Measurements from ENCODE around the gene NEDD8. TPM values are rescaled to one million over a fixed set of nuclear protein-coding genes. Genes with fewer than 3 reads are reported as not detected.

NEDD8 gene
- total RNA-seq, 1 donor from 2014 or later, result 169 TPM

- Mint-ChIP-seq H3K27ac (ENCODE audit: unreplicated experiment) (no peak overlapping the region), H3K9me3 (ENCODE audit: unreplicated experiment) (peaks cover 1% of the 10 kb centered on the region), H3K27me3 (ENCODE audit: unreplicated experiment) (peaks cover 7% of the 10 kb centered on the region), H3K4me1 (ENCODE audit: low read depth, unreplicated experiment) (no peaks in the 10 kb centered on the region), H3K36me3 (ENCODE audit: unreplicated experiment) (no peaks in the 10 kb centered on the region), H3K4me3 (ENCODE audit: unreplicated experiment) (no peak overlapping the region)
- TF ChIP-seq, protein P1, sequence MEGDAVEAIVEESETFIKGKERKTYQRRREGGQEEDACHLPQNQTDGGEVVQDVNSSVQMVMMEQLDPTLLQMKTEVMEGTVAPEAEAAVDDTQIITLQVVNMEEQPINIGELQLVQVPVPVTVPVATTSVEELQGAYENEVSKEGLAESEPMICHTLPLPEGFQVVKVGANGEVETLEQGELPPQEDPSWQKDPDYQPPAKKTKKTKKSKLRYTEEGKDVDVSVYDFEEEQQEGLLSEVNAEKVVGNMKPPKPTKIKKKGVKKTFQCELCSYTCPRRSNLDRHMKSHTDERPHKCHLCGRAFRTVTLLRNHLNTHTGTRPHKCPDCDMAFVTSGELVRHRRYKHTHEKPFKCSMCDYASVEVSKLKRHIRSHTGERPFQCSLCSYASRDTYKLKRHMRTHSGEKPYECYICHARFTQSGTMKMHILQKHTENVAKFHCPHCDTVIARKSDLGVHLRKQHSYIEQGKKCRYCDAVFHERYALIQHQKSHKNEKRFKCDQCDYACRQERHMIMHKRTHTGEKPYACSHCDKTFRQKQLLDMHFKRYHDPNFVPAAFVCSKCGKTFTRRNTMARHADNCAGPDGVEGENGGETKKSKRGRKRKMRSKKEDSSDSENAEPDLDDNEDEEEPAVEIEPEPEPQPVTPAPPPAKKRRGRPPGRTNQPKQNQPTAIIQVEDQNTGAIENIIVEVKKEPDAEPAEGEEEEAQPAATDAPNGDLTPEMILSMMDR (IDR thresholded peaks at IDR 0.05; ENCODE audit: partially characterized antibody, unreplicated experiment), result no peak
- DNase-seq, result no peak
These were observed 32.1 kb upstream of the NEDD8 start for GRCh38 chr14:24264298-24264697.

DNA sequence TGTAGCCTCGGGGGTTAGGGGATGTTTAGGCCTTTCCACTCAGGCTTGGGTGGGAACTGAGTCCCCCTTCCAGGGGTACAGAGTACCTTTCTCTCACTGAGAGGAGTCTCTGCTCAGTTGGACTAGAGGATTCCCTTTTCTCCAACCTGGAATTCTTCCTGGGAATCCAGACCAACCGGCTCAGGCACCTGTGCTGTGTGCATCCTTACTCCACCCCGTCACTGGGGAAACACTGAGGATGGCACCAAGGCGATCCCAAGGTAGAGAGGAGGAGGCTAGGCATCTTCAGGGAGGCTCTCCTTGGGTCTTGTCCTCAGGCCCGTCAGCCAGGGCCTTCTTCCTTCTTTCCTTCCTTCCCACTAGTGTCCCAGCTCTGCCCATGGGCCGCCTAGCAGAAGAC, 31.7 kb upstream of the NEDD8 start:
- peaks cover 7% of the 10 kb centered on the region for H3K27me3 Mint-ChIP-seq (ENCODE audit: unreplicated experiment)
- TF ChIP-seq, protein P1 (IDR thresholded peaks at IDR 0.05; ENCODE audit: partially characterized antibody, unreplicated experiment), result no peak
- no peaks in the 10 kb centered on the region for H3K36me3 Mint-ChIP-seq (ENCODE audit: unreplicated experiment)
- no peak for DNase-seq
- H3K27ac Mint-ChIP-seq (ENCODE audit: unreplicated experiment), result no peak overlapping the region
- H3K4me3 Mint-ChIP-seq (ENCODE audit: unreplicated experiment), result no peak overlapping the region
- H3K4me1 Mint-ChIP-seq (ENCODE audit: low read depth, unreplicated experiment), result no peaks in the 10 kb centered on the region
- H3K9me3 Mint-ChIP-seq (ENCODE audit: unreplicated experiment), result peaks cover 1% of the 10 kb centered on the region

DNA sequence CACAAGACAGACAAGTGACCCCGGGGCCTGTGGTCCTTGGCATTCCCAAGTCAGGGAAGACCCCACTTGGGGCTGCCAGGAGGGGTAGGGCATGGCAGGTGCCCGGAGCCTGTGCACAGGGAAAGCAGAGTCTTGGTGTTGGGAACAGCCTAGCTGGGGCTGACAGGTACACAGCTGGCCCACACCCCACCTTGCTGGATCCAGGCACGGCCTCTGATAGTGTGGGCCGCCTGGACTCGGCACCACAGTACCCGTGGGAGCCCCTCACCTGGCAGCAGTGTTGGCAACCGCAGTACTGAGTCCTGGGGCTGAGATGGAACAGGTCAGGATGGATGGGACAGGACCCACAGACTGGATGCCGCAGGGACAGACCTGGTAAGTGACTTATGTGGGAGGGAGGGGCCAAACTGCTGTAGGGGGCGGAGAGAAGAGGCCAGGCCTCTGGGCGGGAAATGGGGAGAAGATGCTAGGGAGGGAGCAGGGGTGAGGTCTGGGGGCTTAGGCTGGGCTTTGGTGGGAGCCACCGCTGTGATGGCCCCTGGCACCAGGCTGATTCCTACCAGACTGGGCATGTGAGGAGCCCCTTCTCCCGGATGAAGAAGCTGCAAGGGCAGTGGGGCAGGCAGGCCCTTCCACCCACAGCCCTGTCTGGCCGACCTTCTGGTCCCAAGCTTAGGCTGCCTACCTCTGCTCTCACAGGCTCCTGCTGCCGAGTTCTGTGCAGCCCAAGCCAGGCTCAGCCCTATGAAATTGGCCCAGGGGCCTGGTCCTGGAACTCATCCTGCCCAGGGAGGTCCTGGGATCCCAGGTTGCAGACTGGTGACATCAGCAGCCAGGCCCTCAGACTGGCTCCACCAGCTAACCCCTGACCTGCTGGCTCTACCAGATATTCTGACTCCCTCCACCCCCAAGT, 30.9 kb upstream of the NEDD8 start, which contains the start of gene TGM1:
Gene TGM1 (minus strand): TSS at position 357 of the 913 bp plus-strand sequence. CDS start 825 bp downstream, outside the sequence.
- H3K4me3 Mint-ChIP-seq (ENCODE audit: unreplicated experiment), result no peak within 1 kb of the TSS
- peaks cover 1% of the 10 kb centered on the region for H3K9me3 Mint-ChIP-seq (ENCODE audit: unreplicated experiment)
- no peaks in the 10 kb centered on the region for H3K36me3 Mint-ChIP-seq (ENCODE audit: unreplicated experiment)
- H3K27ac Mint-ChIP-seq (ENCODE audit: unreplicated experiment), result no peak within 1 kb of the TSS
- peaks cover 7% of the 10 kb centered on the region for H3K27me3 Mint-ChIP-seq (ENCODE audit: unreplicated experiment)
- H3K4me1 Mint-ChIP-seq (ENCODE audit: low read depth, unreplicated experiment), result no peaks in the 10 kb centered on the region
- no peak for DNase-seq
- TF ChIP-seq, protein P1 (IDR thresholded peaks at IDR 0.05; ENCODE audit: partially characterized antibody, unreplicated experiment), result no peak

DNA sequence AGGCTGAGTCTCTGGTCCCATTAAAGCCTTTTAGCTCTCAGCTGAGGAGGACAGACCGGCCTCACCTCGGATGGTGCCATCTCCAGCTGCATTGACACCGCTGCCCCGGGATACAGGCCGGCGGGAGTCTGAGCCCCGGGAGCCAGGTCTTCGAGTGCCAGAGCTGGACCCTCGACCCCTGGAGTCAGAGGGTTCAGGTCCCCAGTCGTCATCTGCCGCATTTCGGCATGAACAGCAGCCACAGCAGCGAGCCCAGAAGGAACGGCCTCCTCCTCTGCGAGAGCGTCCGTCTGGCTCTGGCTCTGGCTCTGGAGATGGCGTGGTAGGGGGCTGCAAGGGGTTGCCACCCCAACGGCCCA, 29.8 kb upstream of the NEDD8 start:
- Mint-ChIP-seq H3K27me3 (ENCODE audit: unreplicated experiment) (peaks cover 6% of the 10 kb centered on the region), H3K27ac (ENCODE audit: unreplicated experiment) (no peak overlapping the region), H3K36me3 (ENCODE audit: unreplicated experiment) (no peaks in the 10 kb centered on the region), H3K9me3 (ENCODE audit: unreplicated experiment) (peaks cover 1% of the 10 kb centered on the region), H3K4me1 (ENCODE audit: low read depth, unreplicated experiment) (no peaks in the 10 kb centered on the region), H3K4me3 (ENCODE audit: unreplicated experiment) (no peak overlapping the region)
- no peak for DNase-seq
- TF ChIP-seq, protein P1 (IDR thresholded peaks at IDR 0.05; ENCODE audit: partially characterized antibody, unreplicated experiment), result no peak
